ENCODE results near the gene ADAM15.

The ADAM15 gene

GRCh38 chr1:155070721-155071569 lies 19.8 kb downstream of the ADAM15 start:
- DNase-seq (ENCODE audit: low read depth in 2 of 2), result peak; percentile 70 to 72

GRCh38 chr1:155071701-155072100 lies 20.6 kb downstream of the ADAM15 start:
- DNase-seq (ENCODE audit: low read depth in 2 of 2), result no peak

- no peak for DNase-seq (ENCODE audit: low read depth in 2 of 2)
Measured at GRCh38 chr1:155072531-155073289, 21.6 kb downstream of the ADAM15 start.

GRCh38 chr1:155073377-155074242 lies 22.5 kb downstream of the ADAM15 start:
- DNase-seq (ENCODE audit: low read depth in 2 of 2), result no peak

- DNase-seq (ENCODE audit: low read depth in 2 of 2), result no peak
Measured at GRCh38 chr1:155075535-155075934, 24.4 kb downstream of the ADAM15 start.

GRCh38 chr1:155076371-155076770 lies 25.3 kb downstream of the ADAM15 start:
- no peak for DNase-seq (ENCODE audit: low read depth in 2 of 2)

GRCh38 chr1:155077346-155077745 lies 26.2 kb downstream of the ADAM15 start:
- DNase-seq (ENCODE audit: low read depth in 2 of 2), result no peak

- DNase-seq (ENCODE audit: low read depth in 2 of 2), result no peak
Measured at GRCh38 chr1:155077758-155078445, 26.8 kb downstream of the ADAM15 start.

- no peak for DNase-seq (ENCODE audit: low read depth in 2 of 2)
Measured at GRCh38 chr1:155078469-155079209, 27.5 kb downstream of the ADAM15 start, which contains the start of gene EFNA3. Gene EFNA3 (plus strand): TSS chr1:155078837. CDS start chr1:155078942, 105 bp downstream.

GRCh38 chr1:155079210-155079486 lies 28.0 kb downstream of the ADAM15 start:
- no peak for DNase-seq (ENCODE audit: low read depth in 2 of 2)

- DNase-seq (ENCODE audit: low read depth in 2 of 2), result no peak
Measured at GRCh38 chr1:155079487-155080311, 28.6 kb downstream of the ADAM15 start.

- DNase-seq (ENCODE audit: low read depth in 2 of 2), result no peak
Measured at GRCh38 chr1:155080312-155081228, 29.5 kb downstream of the ADAM15 start.

- no peak for DNase-seq (ENCODE audit: low read depth in 2 of 2)
Measured at GRCh38 chr1:155081472-155082300, 30.6 kb downstream of the ADAM15 start.

GRCh38 chr1:155082301-155083051 lies 31.4 kb downstream of the ADAM15 start:
- DNase-seq (ENCODE audit: low read depth in 2 of 2), result no peak

GRCh38 chr1:155083052-155083541 lies 32.0 kb downstream of the ADAM15 start:
- no peak for DNase-seq (ENCODE audit: low read depth in 2 of 2)

GRCh38 chr1:155083865-155084721 lies 33.0 kb downstream of the ADAM15 start:
- no peak for DNase-seq (ENCODE audit: low read depth in 2 of 2)

Data from stimulated activated CD4-positive, alpha-beta T cell treated with anti-CD3 and anti-CD28 coated beads, Interleukin-15, amount 100 ng/mL, for 48 hours (primary cell).